ENCODE measurements around the gene FOXF1.

The FOXF1 gene

GRCh38 chr16:86517652-86518258, 7.4 kb downstream of the FOXF1 start:
- H3K27ac ChIP-seq = no peak overlapping the region
- H3K36me3 ChIP-seq (replicated peaks) = no peaks in the 10 kb centered on the region
- H3K4me3 ChIP-seq (ENCODE audit: low read depth, low read length) = no peak overlapping the region
- TF ChIP-seq, protein P1, sequence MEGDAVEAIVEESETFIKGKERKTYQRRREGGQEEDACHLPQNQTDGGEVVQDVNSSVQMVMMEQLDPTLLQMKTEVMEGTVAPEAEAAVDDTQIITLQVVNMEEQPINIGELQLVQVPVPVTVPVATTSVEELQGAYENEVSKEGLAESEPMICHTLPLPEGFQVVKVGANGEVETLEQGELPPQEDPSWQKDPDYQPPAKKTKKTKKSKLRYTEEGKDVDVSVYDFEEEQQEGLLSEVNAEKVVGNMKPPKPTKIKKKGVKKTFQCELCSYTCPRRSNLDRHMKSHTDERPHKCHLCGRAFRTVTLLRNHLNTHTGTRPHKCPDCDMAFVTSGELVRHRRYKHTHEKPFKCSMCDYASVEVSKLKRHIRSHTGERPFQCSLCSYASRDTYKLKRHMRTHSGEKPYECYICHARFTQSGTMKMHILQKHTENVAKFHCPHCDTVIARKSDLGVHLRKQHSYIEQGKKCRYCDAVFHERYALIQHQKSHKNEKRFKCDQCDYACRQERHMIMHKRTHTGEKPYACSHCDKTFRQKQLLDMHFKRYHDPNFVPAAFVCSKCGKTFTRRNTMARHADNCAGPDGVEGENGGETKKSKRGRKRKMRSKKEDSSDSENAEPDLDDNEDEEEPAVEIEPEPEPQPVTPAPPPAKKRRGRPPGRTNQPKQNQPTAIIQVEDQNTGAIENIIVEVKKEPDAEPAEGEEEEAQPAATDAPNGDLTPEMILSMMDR (IDR thresholded peaks at IDR 0.05; ENCODE audit: low read depth, low read length, missing control alignments) = peak; percentile 94
- peaks cover 43% of the 10 kb centered on the region for H3K27me3 ChIP-seq (replicated peaks)
- in situ Hi-C loops (cut with HindIII; ENCODE audit: low pct_ligation_motif_present, low sequenced_read_pairs) = loop anchor here (10.0 to 25.0 kb wide), 2 partner anchors 180 to 443 kb away; no protein-coding TSS in a partner anchor
- DNase-seq = peak; percentile 53

GRCh38 chr16:86519007-86519648, 8.8 kb downstream of the FOXF1 start:
- TF ChIP-seq, protein P1 (IDR thresholded peaks at IDR 0.05; ENCODE audit: low read depth, low read length, missing control alignments) = no peak
- no peak overlapping the region for H3K4me3 ChIP-seq (ENCODE audit: low read depth, low read length)
- no peaks in the 10 kb centered on the region for H3K36me3 ChIP-seq (replicated peaks)
- peaks cover 34% of the 10 kb centered on the region for H3K27me3 ChIP-seq (replicated peaks)
- in situ Hi-C loops (cut with HindIII; ENCODE audit: low pct_ligation_motif_present, low sequenced_read_pairs) = loop anchor here (10.0 to 25.0 kb wide), 2 partner anchors 182 to 444 kb away; no protein-coding TSS in a partner anchor
- DNase-seq = no peak
- no peak overlapping the region for H3K27ac ChIP-seq

- DNase-seq = peak; percentile 35
- Histone ChIP-seq H3K27ac (no peak overlapping the region), H3K4me3 (ENCODE audit: low read depth, low read length) (no peak overlapping the region), H3K36me3 (replicated peaks) (no peaks in the 10 kb centered on the region), H3K27me3 (replicated peaks) (peaks cover 31% of the 10 kb centered on the region)
- in situ Hi-C loops (cut with HindIII; ENCODE audit: low pct_ligation_motif_present, low sequenced_read_pairs) = loop anchor here (10.0 to 25.0 kb wide), 2 partner anchors 182 to 445 kb away; no protein-coding TSS in a partner anchor
- TF ChIP-seq, protein P1 (IDR thresholded peaks at IDR 0.05; ENCODE audit: low read depth, low read length, missing control alignments) = peak; percentile 95
Measured at GRCh38 chr16:86519649-86520316, 9.5 kb downstream of the FOXF1 start.

GRCh38 chr16:86520317-86521210, 10.2 kb downstream of the FOXF1 start:
- H3K36me3 ChIP-seq (replicated peaks) = no peaks in the 10 kb centered on the region
- DNase-seq = no peak
- no peak overlapping the region for H3K27ac ChIP-seq
- no peak overlapping the region for H3K4me3 ChIP-seq (ENCODE audit: low read depth, low read length)
- peaks cover 23% of the 10 kb centered on the region for H3K27me3 ChIP-seq (replicated peaks)
- TF ChIP-seq, protein P1 (IDR thresholded peaks at IDR 0.05; ENCODE audit: low read depth, low read length, missing control alignments) = no peak
- in situ Hi-C loops (cut with HindIII; ENCODE audit: low pct_ligation_motif_present, low sequenced_read_pairs) = loop anchor here (25.0 kb wide), 1 partner anchor 183 kb away; no protein-coding TSS in a partner anchor

Data from brain microvascular endothelial cell (primary cell).